Activated CD8-positive, alpha-beta memory T cell treated with anti-CD3 and anti-CD28 coated beads for 24 hours (primary cell): ENCODE results near the gene PPIG.
"Not testable (repeated sequence)": the region's sequence is repeated elsewhere in the genome, so short reads cannot be mapped to it uniquely, and the experiment has no call there.

ENCODE experiments used
- DNase-seq: peaks from one replicate; pipeline ENCODE4 v3.0.0-alpha.2; 2020

The PPIG gene

GRCh38 chr2:169667583-169667982, 83.4 kb downstream of the PPIG start:
- DNase-seq = no peak

- no peak for DNase-seq
Observed at GRCh38 chr2:169670215-169670651, 86.1 kb downstream of the PPIG start.

GRCh38 chr2:169670937-169671336, 86.8 kb downstream of the PPIG start:
- no peak for DNase-seq

- no peak for DNase-seq
Observed at GRCh38 chr2:169672406-169672805, 88.3 kb downstream of the PPIG start.

GRCh38 chr2:169673106-169673505, 89.0 kb downstream of the PPIG start:
- DNase-seq = no peak

- no peak for DNase-seq
Observed at GRCh38 chr2:169673921-169674320, 89.8 kb downstream of the PPIG start.

GRCh38 chr2:169676357-169676756, 92.2 kb downstream of the PPIG start:
- DNase-seq = no peak

GRCh38 chr2:169676850-169677249, 92.7 kb downstream of the PPIG start:
- no peak for DNase-seq

GRCh38 chr2:169683054-169683424, 98.9 kb downstream of the PPIG start:
- no peak for DNase-seq

GRCh38 chr2:169683425-169684134, 99.4 kb downstream of the PPIG start:
- no peak for DNase-seq

GRCh38 chr2:169684135-169684565, 100.0 kb downstream of the PPIG start:
- no peak for DNase-seq

- not testable (repeated sequence) for DNase-seq
Observed at GRCh38 chr2:169684712-169685111, 100.6 kb downstream of the PPIG start.

- not testable (repeated sequence) for DNase-seq
Observed at GRCh38 chr2:169686825-169687224, 102.7 kb downstream of the PPIG start.

GRCh38 chr2:169687943-169688342, 103.8 kb downstream of the PPIG start:
- DNase-seq = not testable (repeated sequence)

- no peak for DNase-seq
Observed at GRCh38 chr2:169690958-169691357, 106.8 kb downstream of the PPIG start.
